Measurements from ENCODE around the gene FAM236A. TPM values are rescaled to one million over a fixed set of nuclear protein-coding genes. Genes with fewer than 3 reads are reported as not detected.
"Not testable (repeated sequence)": the region's sequence is repeated elsewhere in the genome, so short reads cannot be mapped to it uniquely, and the experiment has no call there.

The FAM236A gene
- total and polyA plus RNA-seq, 10 of the 15 experiments (the other 5 are each of a cell fraction or from before 2014, with no cell fraction given): not detected

DNA sequence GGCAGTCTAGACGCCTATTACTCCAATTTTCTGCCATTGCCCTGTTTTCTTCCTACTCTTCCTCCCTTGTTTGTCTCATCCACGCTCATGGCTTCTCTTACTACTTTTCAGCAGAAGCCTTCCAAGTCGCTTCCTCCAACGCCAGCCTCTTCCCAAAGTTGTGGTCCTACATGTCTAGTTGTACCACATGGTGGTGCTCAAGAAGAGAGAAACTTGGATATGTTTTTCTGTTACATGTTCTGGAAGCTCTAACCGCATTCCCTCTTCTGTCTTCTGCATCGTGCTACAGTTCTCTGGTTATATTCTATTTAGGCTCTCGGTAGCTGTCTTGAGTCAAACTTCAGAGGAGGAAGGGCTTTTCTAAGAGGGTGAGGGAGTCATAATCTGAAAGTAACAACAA, 36.9 kb downstream of the FAM236A start:
- intact Hi-C loops (cut with micrococcal nuclease; ENCODE audit: unreplicated experiment); DNase-seq (ENCODE audit: low read depth, low spot score); FAIRE-seq; H3K4me1 ChIP-seq (ENCODE audit: control insufficient read depth, insufficient read depth, low read length); H3K4me2 ChIP-seq (ENCODE audit: control insufficient read depth, insufficient read depth); H3K4me3 ChIP-seq; CTCF ChIA-PET; H3K27me3 ChIP-seq (replicated peaks in 1 of 2; ENCODE audit: control insufficient read depth in 2 of 2, insufficient read depth in 2 of 2, low read length in 1 of 2); BruUV-seq (replicated peaks); SMC1A ChIA-PET (ENCODE audit: uncharacterized antibody, unreplicated experiment); H3K36me3 ChIP-seq (ENCODE audit: control insufficient read depth in 2 of 2, insufficient read depth in 2 of 2, low read length in 1 of 2); H3K9me3 ChIP-seq (replicated peaks; ENCODE audit: control insufficient read depth, insufficient read depth, low read length); H3K9ac ChIP-seq (ENCODE audit: control insufficient read depth, insufficient read depth, low read length); H2AFZ ChIP-seq (ENCODE audit: control insufficient read depth, low read depth, low read length); H3K27ac ChIP-seq (ENCODE audit: control insufficient read depth, insufficient read depth); H4K20me1 ChIP-seq (ENCODE audit: control insufficient read depth, insufficient read depth); ATAC-seq; RAD21 ChIA-PET (ENCODE audit: unreplicated experiment); in situ Hi-C loops (cut with MboI); H3K79me2 ChIP-seq (ENCODE audit: control insufficient read depth, insufficient read depth, low read length); POLR2A ChIA-PET: not testable (repeated sequence)
- no CpG with 5 or more reads among the region's 7 CpGs for WGBS (ENCODE audit: insufficient coverage, insufficient replicate concordance, low lambda C conversion rate, missing lambda C conversion rate)

DNA sequence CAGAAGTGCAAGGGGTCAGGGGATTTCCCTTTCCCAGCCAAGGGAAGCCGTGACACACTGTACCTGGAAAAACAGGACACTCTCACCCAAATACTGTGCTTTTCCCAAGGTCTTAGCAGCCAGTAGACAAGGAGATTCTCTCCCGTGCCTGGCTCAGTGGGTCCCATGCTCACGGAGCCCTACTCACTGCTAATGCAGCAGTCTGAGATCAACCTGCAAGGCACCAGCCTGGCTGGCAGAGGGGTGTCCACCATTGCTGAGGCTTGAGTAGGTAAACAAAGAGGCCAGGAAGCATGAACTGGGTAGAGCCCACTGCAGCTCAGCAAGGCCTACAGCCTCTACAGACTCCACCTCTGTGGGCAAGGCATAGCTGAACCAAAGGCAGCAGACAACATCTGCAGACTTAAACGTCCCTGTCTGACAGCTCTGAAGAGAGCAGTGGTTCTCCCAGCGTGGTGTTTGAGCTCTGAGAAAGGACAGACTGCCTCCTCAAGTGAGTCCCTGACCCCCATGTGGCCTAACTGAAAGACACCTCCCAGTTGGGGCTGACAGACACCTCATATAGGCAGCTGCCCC, 43.0 kb downstream of the FAM236A start:
- ATAC-seq; SMC1A ChIA-PET (ENCODE audit: uncharacterized antibody, unreplicated experiment); H3K27me3 ChIP-seq (replicated peaks in 1 of 2; ENCODE audit: control insufficient read depth in 2 of 2, insufficient read depth in 2 of 2, low read length in 1 of 2); H4K20me1 ChIP-seq (ENCODE audit: control insufficient read depth, insufficient read depth); H2AFZ ChIP-seq (ENCODE audit: control insufficient read depth, low read depth, low read length); CTCF ChIA-PET; H3K4me2 ChIP-seq (ENCODE audit: control insufficient read depth, insufficient read depth); RAD21 ChIA-PET (ENCODE audit: unreplicated experiment); DNase-seq (ENCODE audit: low read depth, low spot score); POLR2A ChIA-PET; FAIRE-seq; H3K4me1 ChIP-seq (ENCODE audit: control insufficient read depth, insufficient read depth, low read length); in situ Hi-C loops (cut with MboI); H3K36me3 ChIP-seq (ENCODE audit: control insufficient read depth in 2 of 2, insufficient read depth in 2 of 2, low read length in 1 of 2); H3K79me2 ChIP-seq (ENCODE audit: control insufficient read depth, insufficient read depth, low read length); H3K27ac ChIP-seq (ENCODE audit: control insufficient read depth, insufficient read depth); H3K4me3 ChIP-seq; intact Hi-C loops (cut with micrococcal nuclease; ENCODE audit: unreplicated experiment); H3K9me3 ChIP-seq (replicated peaks; ENCODE audit: control insufficient read depth, insufficient read depth, low read length); H3K9ac ChIP-seq (ENCODE audit: control insufficient read depth, insufficient read depth, low read length); BruUV-seq (replicated peaks): not testable (repeated sequence)
- 2% methylated on average over 5 of the region's 5 CpGs for WGBS (ENCODE audit: insufficient coverage, insufficient replicate concordance, low lambda C conversion rate, missing lambda C conversion rate)

Other genes with a start within 250 kb of the FAM236A start
Only the 7 nearest of the 8 such genes appear.
- not detected in 2 replicates for gene DMRTC1B, start 161.3 kb upstream of the FAM236A start, total RNA-seq (2014; rRNA removed)
- not detected in 2 replicates for gene DMRTC1B, start 161.3 kb upstream of the FAM236A start, total RNA-seq (2014; rRNA removed; fragmentation: Illumina TruSeq; extraction: Trizol)
- gene DMRTC1B, start 161.3 kb upstream of the FAM236A start, total RNA-seq (2021): not detected in 2 replicates
- not detected in 2 replicates for gene DMRTC1B, start 161.3 kb upstream of the FAM236A start, polyA plus RNA-seq (2011; rRNA removed)
- gene DMRTC1B, start 161.3 kb upstream of the FAM236A start, polyA plus RNA-seq (2014; fragmentation: Illumina TruSeq; extraction: Trizol): not detected in 2 replicates
- not detected for gene DMRTC1B, start 161.3 kb upstream of the FAM236A start, polyA plus RNA-seq (2014; fragmentation: Nextera tagmentation; extraction: Ambion mirVana)
- 0.06 TPM in 1 of 2 replicates, not detected in the other for gene DMRTC1B, start 161.3 kb upstream of the FAM236A start, polyA plus RNA-seq (2014; rRNA removed)
- gene DMRTC1B, start 161.3 kb upstream of the FAM236A start, polyA plus RNA-seq (2016; fragmentation: Nextera tagmentation; extraction: Ambion mirVana): not detected
- not detected in 2 replicates for gene FAM236B, start 155.5 kb upstream of the FAM236A start, total RNA-seq (2014; rRNA removed)
- not detected in 2 replicates for gene FAM236B, start 155.5 kb upstream of the FAM236A start, total RNA-seq (2014; rRNA removed; fragmentation: Illumina TruSeq; extraction: Trizol)
- gene FAM236B, start 155.5 kb upstream of the FAM236A start, total RNA-seq (2021): not detected in 2 replicates
- gene FAM236B, start 155.5 kb upstream of the FAM236A start, polyA plus RNA-seq (2011; rRNA removed): not detected in 2 replicates
- not detected in 2 replicates for gene FAM236B, start 155.5 kb upstream of the FAM236A start, polyA plus RNA-seq (2014; fragmentation: Illumina TruSeq; extraction: Trizol)
- not detected for gene FAM236B, start 155.5 kb upstream of the FAM236A start, polyA plus RNA-seq (2014; fragmentation: Nextera tagmentation; extraction: Ambion mirVana)
- gene FAM236B, start 155.5 kb upstream of the FAM236A start, polyA plus RNA-seq (2014; rRNA removed): not detected in 2 replicates
- gene FAM236B, start 155.5 kb upstream of the FAM236A start, polyA plus RNA-seq (2016; fragmentation: Nextera tagmentation; extraction: Ambion mirVana): not detected
- not detected in 2 replicates for gene FAM236D, start 130.0 kb upstream of the FAM236A start, total RNA-seq (2014; rRNA removed)
- gene FAM236D, start 130.0 kb upstream of the FAM236A start, total RNA-seq (2014; rRNA removed; fragmentation: Illumina TruSeq; extraction: Trizol): not detected in 2 replicates
- gene FAM236D, start 130.0 kb upstream of the FAM236A start, total RNA-seq (2021): not detected in 2 replicates
- not detected in 2 replicates for gene FAM236D, start 130.0 kb upstream of the FAM236A start, polyA plus RNA-seq (2011; rRNA removed)
- gene FAM236D, start 130.0 kb upstream of the FAM236A start, polyA plus RNA-seq (2014; fragmentation: Illumina TruSeq; extraction: Trizol): not detected in 2 replicates
- gene FAM236D, start 130.0 kb upstream of the FAM236A start, polyA plus RNA-seq (2014; fragmentation: Nextera tagmentation; extraction: Ambion mirVana): not detected
- gene FAM236D, start 130.0 kb upstream of the FAM236A start, polyA plus RNA-seq (2014; rRNA removed): not detected in 2 replicates
- gene FAM236D, start 130.0 kb upstream of the FAM236A start, polyA plus RNA-seq (2016; fragmentation: Nextera tagmentation; extraction: Ambion mirVana): not detected
- not detected in 2 replicates for gene FAM236C, start 25.6 kb upstream of the FAM236A start, total RNA-seq (2014; rRNA removed)
- not detected in 2 replicates for gene FAM236C, start 25.6 kb upstream of the FAM236A start, total RNA-seq (2014; rRNA removed; fragmentation: Illumina TruSeq; extraction: Trizol)
- gene FAM236C, start 25.6 kb upstream of the FAM236A start, total RNA-seq (2021): not detected in 2 replicates
- gene FAM236C, start 25.6 kb upstream of the FAM236A start, polyA plus RNA-seq (2011; rRNA removed): not detected in 2 replicates
- gene FAM236C, start 25.6 kb upstream of the FAM236A start, polyA plus RNA-seq (2014; fragmentation: Illumina TruSeq; extraction: Trizol): not detected in 2 replicates
- not detected for gene FAM236C, start 25.6 kb upstream of the FAM236A start, polyA plus RNA-seq (2014; fragmentation: Nextera tagmentation; extraction: Ambion mirVana)
- not detected in 2 replicates for gene FAM236C, start 25.6 kb upstream of the FAM236A start, polyA plus RNA-seq (2014; rRNA removed)
- gene FAM236C, start 25.6 kb upstream of the FAM236A start, polyA plus RNA-seq (2016; fragmentation: Nextera tagmentation; extraction: Ambion mirVana): not detected
- gene DMRTC1, start 5.6 kb downstream of the FAM236A start, total RNA-seq (2014; rRNA removed): not detected in 2 replicates
- gene DMRTC1, start 5.6 kb downstream of the FAM236A start, total RNA-seq (2014; rRNA removed; fragmentation: Illumina TruSeq; extraction: Trizol): not detected in 2 replicates
- gene DMRTC1, start 5.6 kb downstream of the FAM236A start, total RNA-seq (2021): not detected in 2 replicates
- not detected in 2 replicates for gene DMRTC1, start 5.6 kb downstream of the FAM236A start, polyA plus RNA-seq (2011; rRNA removed)
- not detected in 2 replicates for gene DMRTC1, start 5.6 kb downstream of the FAM236A start, polyA plus RNA-seq (2014; fragmentation: Illumina TruSeq; extraction: Trizol)
- gene DMRTC1, start 5.6 kb downstream of the FAM236A start, polyA plus RNA-seq (2014; fragmentation: Nextera tagmentation; extraction: Ambion mirVana): not detected
- gene DMRTC1, start 5.6 kb downstream of the FAM236A start, polyA plus RNA-seq (2014; rRNA removed): 0.06 TPM in 1 of 2 replicates, not detected in the other
- gene DMRTC1, start 5.6 kb downstream of the FAM236A start, polyA plus RNA-seq (2016; fragmentation: Nextera tagmentation; extraction: Ambion mirVana): not detected
- gene PABPC1L2B, start 64.7 kb downstream of the FAM236A start, total RNA-seq (2014; rRNA removed): not detected in 2 replicates
- gene PABPC1L2B, start 64.7 kb downstream of the FAM236A start, total RNA-seq (2014; rRNA removed; fragmentation: Illumina TruSeq; extraction: Trizol): not detected in 2 replicates
- not detected in 2 replicates for gene PABPC1L2B, start 64.7 kb downstream of the FAM236A start, total RNA-seq (2021)
- not detected in 2 replicates for gene PABPC1L2B, start 64.7 kb downstream of the FAM236A start, polyA plus RNA-seq (2011; rRNA removed)
- gene PABPC1L2B, start 64.7 kb downstream of the FAM236A start, polyA plus RNA-seq (2014; fragmentation: Illumina TruSeq; extraction: Trizol): not detected in 2 replicates
- gene PABPC1L2B, start 64.7 kb downstream of the FAM236A start, polyA plus RNA-seq (2014; fragmentation: Nextera tagmentation; extraction: Ambion mirVana): not detected
- gene PABPC1L2B, start 64.7 kb downstream of the FAM236A start, polyA plus RNA-seq (2014; rRNA removed): not detected in 2 replicates
- not detected for gene PABPC1L2B, start 64.7 kb downstream of the FAM236A start, polyA plus RNA-seq (2016; fragmentation: Nextera tagmentation; extraction: Ambion mirVana)
- gene PABPC1L2A, start 141.3 kb downstream of the FAM236A start, total RNA-seq (2014; rRNA removed): not detected in 2 replicates
- gene PABPC1L2A, start 141.3 kb downstream of the FAM236A start, total RNA-seq (2014; rRNA removed; fragmentation: Illumina TruSeq; extraction: Trizol): not detected in 2 replicates
- not detected in 2 replicates for gene PABPC1L2A, start 141.3 kb downstream of the FAM236A start, total RNA-seq (2021)
- gene PABPC1L2A, start 141.3 kb downstream of the FAM236A start, polyA plus RNA-seq (2011; rRNA removed): not detected in 2 replicates
- gene PABPC1L2A, start 141.3 kb downstream of the FAM236A start, polyA plus RNA-seq (2014; fragmentation: Illumina TruSeq; extraction: Trizol): not detected in 2 replicates
- gene PABPC1L2A, start 141.3 kb downstream of the FAM236A start, polyA plus RNA-seq (2014; fragmentation: Nextera tagmentation; extraction: Ambion mirVana): not detected
- gene PABPC1L2A, start 141.3 kb downstream of the FAM236A start, polyA plus RNA-seq (2014; rRNA removed): not detected in 2 replicates
- not detected for gene PABPC1L2A, start 141.3 kb downstream of the FAM236A start, polyA plus RNA-seq (2016; fragmentation: Nextera tagmentation; extraction: Ambion mirVana)

Measured in GM12878 (cell line).